NCI-H2227 treated with DMSO at 0.1 percent for 48 hours (cell line): ENCODE results near the gene RSPO1.

Experiments
- DNase-seq: peaks from one replicate; lab custom pipeline; 2025; lab: John Stamatoyannopoulos, UW

Gene RSPO1

DNA sequence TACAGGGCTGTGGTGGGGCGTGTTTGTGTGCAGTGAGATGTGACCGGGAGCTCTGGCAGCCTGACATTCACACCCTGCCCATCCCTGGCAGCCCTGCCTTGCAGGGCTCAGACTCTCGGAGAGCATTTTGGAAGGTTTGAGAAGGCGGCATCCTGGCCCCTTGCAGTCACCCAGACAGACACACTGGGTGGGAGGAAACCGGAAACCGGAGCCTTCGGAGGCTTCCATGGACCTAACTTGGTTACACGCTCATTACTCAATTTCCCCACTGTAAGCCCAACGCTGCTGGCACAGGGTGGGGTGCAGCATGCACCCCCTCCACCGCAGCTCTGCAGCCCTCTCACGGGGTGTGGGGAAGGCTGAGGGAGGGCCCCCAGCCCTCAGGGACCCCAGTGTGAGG, 22.2 kb upstream of the RSPO1 start:
- no peak for DNase-seq

DNA sequence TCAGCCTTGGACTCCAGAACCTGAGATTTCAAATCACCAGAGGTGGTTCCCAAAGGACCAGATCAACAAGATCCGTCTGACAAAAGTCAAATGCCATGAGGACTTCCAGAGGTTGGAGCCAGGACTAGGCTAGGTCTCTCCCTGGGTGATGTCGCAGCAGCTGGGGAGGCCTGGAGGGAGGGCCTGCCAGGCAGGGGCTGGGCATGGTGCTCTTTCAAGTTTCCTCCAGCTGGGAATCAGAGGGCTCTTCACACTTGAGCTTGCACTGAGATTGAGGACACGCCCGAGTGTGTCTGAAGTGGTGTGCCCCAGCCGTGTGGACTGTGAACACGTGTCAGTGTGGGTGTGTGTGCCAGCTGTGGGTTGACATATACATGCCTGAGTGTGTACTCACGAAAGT, 21.3 kb upstream of the RSPO1 start:
- DNase-seq = no peak

DNA sequence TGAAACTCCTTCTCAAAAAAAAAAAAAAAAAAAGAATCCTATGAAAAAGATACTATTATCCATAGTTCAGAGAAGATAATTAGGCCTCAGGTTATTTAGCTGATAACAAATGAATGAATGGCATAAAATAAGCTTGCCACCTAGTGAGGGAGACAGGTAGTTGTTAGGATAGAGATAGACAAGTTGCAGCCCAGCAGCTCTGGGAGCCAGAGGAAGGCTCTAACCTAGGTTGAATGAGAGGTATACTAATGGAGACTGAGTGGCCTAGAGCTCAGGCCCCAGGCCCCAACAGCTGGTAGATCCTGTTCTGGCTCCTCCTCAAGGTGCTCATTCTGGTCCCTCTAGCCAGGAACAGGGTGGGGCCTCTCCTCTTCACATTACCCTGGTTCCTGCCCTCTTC, 20.6 kb upstream of the RSPO1 start:
- no peak for DNase-seq

DNA sequence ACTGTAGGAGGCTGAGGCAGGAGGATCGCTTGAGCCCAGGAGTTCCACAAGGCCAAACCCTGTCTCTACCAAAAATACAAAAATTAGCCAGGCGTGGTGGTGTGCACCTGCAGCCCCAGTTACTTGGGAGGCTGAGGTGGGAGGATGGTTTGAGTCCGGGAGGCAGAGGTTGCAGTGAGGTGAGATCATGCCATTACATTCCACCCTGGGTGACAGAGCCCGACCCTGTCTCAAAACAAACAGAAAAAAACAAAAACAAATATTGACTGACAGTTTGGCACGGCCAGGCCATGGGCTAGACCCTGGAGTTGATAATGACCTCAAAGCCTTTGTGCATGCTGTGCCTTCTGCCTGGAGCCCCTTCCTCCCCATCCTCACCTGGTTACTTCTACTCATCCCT, 19.2 kb upstream of the RSPO1 start:
- DNase-seq = no peak

DNA sequence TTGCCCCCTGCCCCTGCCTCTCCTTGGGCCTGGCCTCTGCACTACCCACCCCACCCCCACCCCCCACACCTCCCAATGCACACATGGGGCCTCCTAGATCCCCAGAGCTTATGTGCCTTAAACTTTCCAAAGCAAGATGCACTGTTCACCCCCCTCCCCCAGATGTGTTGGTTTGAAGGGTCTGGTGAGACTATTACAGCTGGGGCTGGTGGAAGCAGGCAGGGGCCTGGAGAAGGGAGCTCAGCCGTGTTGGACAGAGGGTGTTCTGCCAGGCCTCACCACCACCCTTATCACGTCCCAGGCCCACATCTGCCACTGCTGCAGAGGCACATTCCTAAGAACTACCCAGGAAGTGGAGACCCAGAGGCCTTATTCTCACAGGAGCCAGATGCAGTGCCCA, 18.3 kb upstream of the RSPO1 start:
- no peak for DNase-seq

DNA sequence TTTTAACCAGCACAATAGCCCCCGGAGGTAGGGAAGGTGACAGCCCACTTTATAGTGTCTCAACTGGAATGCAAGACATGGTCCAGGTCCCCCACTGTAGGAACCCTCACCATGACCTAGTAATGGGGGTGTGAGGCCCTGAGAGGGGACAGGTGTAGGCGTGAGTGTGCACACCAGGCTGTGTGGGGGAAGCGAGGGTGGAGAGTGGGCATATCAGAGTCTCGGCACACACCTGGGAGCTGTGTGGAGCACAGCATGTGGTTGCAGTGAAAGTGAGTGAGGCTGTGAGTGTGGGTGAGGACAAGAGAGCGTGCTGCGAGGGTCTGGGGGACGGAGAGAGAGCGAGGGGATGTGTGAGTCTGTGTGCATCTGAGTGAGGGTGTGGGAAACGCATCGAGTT, 17.1 kb upstream of the RSPO1 start:
- no peak for DNase-seq

DNA sequence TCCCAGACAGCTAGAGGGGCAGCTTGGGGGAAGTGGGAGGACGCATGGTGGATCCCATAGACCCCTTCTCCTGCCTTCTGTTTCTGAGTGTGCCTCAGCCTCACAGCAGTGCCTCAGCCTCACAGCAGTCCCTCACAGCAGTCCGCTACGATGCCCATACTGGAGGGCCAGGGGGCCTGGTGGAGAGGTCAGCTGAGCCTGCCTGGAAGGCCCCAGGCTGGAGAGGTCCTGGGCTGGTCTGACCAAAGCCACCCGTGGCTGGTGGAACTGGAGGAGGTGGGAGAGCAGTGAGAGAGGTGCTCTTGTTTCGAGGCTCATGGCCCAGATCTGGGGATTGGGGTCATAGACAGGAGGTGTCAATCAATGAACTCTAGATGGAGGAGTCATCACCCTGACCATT, 16.0 kb upstream of the RSPO1 start:
- no peak for DNase-seq

DNA sequence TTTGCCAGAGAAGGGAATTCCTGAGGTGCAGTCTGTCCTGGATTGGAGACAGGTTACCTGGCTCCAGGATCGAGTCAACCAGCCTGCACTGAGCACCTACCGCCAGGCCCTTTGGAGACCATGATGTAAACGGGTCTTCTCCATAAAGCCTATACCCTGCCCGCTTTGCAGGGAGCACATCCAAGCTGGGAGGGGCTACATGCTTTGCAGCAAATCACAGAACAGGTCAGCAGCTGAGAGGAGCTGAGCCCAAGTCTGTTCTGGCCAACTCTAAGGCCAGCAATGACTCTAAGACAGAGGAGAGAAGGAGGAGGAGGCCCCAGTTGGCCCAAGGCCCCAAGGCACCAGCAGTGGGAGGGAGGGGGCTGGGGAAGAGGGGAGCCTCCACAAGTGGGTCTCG, 15.5 kb upstream of the RSPO1 start:
- no peak for DNase-seq

DNA sequence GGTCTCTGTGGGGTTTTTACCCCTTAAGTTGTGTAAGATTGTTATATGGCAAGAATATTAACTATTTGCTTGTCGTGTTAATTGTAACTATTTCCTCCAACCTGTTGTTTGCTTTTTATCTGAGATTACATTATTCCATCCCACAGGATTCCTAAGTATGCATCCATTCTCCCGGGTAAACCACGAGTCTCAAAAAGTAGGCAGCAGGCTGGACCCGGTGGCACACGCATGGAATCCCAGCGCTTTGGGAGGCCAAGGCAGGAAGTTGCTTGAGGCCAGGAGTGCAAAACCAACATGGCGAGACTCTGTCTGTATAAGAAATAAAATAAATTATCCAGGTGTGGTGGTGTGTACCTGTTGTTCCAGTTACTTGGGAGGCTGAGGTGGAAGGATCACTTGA, 12.6 kb upstream of the RSPO1 start:
- DNase-seq = no peak

DNA sequence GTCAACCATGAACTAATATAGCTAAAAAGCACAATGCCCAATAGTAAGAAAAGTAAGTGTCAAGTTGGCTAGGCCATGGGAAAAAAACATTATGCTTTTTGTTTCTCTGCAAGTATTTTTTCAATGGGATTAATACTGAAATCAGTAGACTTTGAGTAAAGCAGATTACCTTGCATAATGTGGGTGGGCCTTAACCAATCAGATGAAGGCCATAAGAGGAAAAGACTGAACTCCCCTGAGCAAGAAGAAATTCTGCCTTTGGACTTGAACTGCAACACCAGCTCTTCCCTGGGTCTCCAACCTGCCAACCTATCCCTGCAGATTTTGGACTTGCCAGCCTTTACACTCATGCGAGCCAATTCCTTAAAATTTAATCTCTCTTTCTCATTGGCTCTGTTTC, 6.4 kb upstream of the RSPO1 start:
- no peak for DNase-seq

DNA sequence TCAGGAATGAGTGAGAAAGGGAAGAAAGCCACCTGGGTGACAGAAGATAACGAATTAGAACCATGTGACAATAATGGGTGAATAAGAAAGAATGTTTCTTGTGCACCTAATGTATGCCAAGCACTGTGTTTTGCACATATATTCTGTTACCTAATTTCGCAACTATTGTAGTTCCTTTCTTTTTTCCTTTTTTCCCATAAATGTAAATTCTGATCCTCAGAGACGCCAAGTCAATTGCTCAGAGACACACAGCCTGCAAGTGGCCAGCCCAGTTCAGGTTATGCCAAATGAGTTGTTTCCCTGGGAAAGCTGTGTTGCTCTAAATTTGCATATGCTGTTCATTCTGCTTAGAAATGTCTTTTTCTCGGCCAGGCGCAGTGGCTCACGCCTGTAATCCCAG, 1.7 kb upstream of the RSPO1 start:
- no peak for DNase-seq

DNA sequence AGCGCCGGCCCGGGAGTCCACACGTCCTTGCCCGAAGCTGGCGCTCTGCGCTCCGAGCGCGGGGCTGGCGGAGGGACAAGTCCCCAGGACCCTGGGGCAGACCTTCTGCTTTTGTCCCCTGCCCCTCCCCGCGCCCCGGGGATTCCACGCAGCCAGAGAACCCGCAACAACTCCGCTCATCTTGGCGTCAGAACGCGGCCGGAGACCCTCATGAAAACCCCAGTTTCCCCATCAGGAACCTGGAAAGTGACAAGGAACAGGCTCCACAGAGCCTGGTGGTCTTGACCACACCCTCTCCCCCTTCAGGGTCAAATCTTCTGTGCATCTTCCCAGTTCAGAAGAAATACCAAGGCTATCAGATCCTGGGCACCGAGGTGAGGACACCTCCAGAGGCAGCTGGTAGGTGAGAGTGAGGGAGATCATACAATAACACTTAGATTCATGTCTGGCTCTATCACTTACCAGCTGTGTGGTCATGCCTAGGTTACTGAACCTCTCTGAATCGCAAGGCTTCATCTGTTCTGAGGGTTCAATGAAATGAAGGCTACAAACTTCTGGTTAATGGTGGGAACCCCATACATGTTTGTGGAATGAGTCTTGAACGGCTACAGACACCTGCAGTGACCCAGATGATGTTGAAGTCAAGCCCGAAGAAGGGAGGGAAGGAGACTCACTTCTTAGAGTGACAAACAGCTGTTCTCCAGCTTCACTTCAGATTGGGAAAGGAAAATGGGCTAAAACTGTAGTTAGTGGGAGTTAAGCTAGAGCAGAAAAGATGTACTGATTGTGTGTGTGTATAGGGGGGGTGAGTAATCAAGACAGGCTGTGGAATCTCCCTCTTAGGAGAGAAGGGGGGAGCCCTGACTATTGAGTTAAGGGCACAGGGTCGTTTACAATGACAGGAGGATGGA, 555 bp upstream of the RSPO1 start:
- no peak for DNase-seq

DNA sequence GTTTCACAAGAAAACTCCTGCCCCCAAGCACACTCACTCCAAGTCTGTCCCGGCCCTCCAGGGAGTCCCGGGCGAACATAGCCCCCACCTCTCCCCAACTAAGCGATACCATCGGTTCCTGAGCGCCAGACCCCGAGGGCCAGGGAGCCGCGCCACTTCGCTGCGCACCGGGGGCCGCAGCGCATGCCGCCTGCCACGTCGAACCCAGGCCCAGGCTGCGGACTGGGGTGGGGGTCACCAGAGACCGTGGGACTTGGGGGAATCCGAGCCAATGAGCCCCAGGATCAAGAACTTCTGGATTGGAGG, 801 bp downstream of the RSPO1 start:
- no peak for DNase-seq

DNA sequence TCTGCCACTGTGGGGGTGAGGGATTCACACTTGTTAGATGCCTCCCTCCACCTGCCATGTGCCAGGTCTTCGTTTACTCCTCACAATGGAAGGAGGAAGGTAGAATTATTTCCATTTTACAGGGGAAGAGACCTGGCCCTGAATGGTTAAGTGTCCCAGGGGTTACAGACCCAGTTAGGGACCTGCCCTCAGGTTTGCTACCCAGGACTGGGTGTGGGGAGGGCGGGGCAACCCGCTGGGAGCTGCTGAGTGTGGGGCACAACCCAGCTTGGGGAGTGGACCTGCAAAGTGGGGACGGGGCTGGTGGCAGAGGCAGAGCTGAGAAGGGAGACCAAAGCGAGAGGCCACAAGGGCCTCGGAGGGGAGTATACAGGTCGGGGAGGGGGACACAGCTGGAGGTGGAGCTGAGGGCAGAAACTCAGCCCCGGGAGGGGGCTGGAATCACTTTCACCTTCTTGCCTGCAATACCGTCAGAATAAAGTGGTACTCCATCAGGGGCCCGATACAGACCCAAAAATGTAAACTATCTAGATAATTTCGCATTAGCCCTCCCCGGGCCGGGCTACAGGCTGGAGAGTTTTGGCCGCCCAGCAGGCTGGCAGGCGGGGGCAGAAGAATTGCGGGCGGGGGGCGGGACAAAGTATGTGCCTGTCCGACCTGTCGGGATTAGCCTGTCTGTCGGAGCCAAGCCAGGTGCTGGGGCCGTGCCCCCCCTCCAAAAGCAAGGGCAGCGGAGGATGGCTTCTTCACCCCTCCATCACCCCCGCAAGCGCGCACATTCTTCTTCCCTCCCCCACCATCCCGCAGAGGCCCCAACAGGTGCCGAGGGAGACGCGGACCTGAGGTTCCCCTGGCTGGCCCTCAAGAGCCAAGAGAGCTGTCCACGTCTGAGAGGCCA, 1.4 kb downstream of the RSPO1 start:
- no peak for DNase-seq

DNA sequence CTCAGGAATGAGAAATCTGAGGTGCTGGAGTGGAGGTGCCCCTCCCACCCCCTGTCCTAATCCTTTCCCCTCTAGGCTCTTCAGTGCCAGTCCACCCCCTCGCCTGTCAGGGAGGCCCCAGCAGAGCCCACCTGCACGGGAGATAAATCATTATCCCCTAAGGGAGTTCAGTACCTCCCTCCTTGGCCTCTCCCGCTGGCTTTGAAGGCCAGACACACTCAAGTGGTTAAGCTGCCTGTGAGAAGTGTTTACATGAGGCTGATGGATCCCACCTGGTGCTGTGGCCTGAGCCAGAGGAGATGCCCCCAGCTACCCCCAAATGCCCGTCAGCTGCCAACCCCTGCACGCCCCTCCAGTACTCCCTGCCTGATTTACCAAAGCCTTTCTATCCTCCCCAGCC, 3.7 kb downstream of the RSPO1 start:
- DNase-seq = peak; percentile 2

DNA sequence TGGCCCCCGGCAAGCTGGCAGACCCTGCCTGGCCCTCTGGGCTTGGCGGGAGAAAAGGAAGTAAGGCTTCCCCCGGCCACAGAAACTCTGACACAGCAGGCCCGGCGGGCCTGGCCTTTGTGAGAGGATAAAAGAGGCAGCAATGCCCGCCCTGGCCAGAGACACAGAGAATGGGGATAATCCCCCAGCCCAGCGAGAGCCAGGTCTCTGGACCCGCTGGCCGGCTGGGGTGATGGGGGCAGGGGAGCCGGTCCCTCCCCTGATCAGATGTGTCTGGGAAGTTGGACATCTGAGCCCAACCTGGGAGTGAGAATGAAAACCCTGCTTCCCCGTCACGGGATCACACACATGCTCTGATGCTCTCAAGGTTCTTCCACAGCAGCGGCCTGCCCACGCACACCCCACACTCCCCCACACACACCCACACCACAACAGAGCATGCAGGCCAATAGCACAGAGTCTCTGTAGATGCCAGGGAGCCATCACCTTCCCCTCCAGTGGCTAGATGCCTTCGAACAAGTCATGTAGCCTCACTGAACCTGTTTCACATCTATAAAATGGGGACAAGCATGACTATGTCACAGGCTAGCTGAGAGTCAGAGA, 4.2 kb downstream of the RSPO1 start:
- no peak for DNase-seq

DNA sequence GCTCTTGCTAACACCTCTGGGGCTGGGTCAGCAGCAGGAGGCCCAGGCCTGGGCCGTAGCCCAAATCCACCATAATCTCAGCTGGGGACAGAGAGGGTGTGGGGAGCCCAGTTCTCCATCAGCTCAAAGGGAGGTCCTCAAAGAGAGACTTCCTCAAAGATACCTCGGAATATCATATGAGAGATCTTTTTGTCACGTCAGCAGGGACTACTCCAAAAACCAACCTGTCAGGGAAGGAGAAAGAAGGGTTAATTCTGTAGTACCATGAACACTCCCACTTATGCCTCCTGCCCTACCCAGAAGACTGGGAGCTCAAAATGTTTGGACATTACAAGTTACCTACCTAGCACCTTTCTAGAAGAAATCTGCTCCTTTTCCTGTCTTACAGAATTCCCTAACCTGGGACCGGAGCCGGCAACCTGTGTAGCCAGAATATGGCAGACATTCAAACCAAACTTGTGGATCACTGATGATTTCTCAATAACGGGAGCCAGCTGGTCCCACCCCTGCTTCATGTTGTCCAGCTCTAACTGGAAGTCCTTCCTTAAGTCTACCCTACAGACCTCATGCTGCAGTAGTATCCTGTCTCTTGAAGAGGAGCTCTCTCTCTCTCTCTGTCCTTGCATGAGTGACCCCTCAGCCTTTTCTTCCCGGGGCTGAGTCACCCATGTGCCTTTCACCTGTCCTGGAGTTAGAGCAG, 4.8 kb downstream of the RSPO1 start:
- no peak for DNase-seq

DNA sequence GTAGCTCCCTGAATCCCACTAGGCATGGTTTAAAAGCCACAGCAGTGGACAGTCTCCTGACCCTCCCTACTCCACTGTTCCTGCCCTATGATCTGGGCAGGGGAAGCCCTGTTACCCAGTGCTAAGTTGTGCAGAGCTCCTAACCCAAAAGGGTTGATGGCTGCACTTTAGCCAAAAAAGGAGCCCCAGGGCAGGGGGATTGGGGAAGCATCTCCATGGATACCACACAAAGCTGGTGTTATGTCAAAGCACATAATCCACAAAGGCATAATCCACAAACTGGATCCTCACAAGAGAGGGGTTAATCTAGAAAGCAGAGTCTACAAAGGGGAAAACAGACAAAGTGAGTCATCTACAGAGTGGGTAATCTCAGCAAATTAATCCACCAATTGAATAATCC, 5.7 kb downstream of the RSPO1 start:
- no peak for DNase-seq

DNA sequence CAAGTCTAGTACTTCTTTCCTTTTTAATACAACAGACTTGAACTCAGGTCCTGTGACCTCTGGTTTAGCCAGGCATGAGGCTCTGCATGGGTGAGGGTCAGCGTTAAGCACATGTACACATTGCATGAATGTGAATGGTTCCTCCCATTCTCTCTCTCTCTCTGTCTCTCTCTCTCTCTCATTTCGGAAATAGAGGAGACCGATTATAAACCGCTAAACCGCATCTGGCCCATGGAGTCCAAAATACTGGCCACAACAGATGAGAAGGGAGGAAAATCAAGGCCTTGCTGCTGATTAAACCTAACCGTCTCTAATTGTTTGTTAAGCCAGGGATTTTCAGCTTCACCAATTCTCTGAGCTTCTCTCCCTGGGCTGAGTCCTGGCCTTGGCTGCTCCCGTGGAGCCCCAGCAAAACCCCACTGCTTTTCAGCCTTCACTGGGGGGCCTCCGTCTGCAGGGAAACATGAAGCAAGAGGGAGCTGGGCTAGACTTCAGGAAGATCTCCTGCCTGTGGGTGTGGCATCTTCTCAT, 6.6 kb downstream of the RSPO1 start:
- DNase-seq = no peak

DNA sequence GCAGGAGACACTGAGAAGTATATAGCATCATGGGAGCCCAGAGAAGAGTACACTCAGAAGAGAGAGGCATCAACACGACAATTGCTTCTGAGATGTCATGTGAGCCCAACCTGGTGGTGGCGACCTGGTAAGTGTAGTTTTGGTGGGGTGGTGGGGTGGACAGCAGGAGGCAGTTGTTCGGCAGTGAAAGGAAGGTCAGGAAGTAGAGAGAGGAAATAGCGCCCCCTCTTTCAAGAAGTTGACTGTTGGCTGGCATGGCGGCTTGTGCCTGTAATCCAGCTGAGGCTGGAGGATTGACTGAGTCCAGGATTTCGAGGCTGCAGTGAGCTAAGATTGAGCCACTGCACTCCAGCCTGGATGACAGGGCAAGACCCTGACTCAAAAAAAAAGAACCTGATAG, 12.6 kb downstream of the RSPO1 start:
- DNase-seq = no peak

DNA sequence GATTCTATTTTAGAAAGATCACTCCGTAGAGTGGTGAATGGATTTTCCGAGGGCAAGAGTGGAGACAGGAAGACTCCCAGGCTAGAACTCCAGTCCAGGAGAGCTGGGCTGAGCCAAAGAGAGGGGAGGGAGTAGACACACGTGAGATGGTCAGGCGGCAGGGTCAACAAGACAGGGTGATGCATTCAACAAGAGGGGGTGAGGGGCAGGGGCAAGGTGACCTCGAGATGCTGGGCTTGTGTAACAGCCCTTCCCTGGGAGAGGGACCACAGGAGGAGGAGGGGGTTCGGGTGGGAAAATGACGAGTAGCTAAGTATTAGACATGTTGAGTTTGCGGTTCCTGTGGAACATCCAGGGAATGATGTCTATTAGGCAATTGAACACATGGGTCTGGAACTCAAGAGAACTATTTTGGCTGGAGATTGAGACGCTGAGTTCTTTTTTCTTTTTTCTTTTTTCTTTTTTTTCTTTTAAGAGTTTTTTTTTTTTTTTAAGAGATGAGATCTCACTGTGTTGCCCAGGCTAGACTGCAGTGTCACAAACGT, 13.3 kb downstream of the RSPO1 start:
- DNase-seq = no peak

DNA sequence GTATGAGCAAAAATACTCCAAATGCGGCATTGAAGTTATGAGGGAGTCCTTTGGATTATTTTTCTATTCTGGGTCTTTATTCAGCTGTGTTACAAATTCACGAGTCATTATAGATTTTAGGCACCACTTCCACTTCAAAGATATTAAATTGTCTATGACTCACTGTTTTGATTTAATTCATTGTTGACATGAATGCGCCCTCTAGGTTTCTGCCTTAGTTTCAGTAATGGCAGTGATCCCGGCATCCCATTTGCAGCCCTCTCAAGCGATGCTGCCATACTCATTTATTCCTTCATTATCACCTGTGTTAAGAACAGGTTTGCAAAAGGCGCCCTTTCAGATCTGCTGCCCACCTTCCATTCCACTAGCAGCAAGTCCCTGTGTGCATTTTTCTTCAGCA, 14.0 kb downstream of the RSPO1 start:
- DNase-seq = no peak
